HG02981 (cell line): ENCODE data around the gene PHLDB1.

Source experiments
- ATAC-seq: cut with Tn5 transposase; IDR thresholded peaks from one replicate; pipeline ENCODE4 v1.9.1; 2021; ENCODE audit warnings: mild to moderate bottlenecking, moderate library complexity; ENCODE audit not compliant: unreplicated experiment

The PHLDB1 gene

DNA sequence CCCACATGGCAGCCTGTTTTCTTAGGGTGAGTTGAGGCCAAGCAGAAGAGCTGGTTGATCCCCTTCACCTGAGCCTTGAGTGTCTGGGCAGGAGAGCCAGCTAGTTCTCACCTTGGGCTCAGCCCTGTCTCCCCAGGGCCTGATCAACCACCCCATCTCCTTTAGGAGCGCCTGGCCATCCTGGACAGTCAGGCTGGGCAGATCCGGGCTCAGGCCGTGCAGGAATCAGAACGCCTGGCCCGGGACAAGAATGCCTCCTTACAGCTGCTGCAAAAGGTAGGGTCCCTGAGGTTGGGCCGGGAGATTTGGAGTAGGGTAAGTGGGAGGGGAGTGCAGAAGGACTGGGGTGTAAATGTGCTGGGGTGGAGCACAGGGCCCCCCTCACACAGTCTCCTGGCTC is 31.3 kb downstream of the PHLDB1 start:
- ATAC-seq = no peak

- ATAC-seq = no peak
Observed at GRCh38 chr11:118639899-118640298, 32.5 kb downstream of the PHLDB1 start.

- ATAC-seq = no peak
Observed at GRCh38 chr11:118640332-118641154, 33.1 kb downstream of the PHLDB1 start.

- ATAC-seq = no peak
Observed at GRCh38 chr11:118641397-118642019, 34.1 kb downstream of the PHLDB1 start.

GRCh38 chr11:118643142-118643994 is 36.0 kb downstream of the PHLDB1 start:
- ATAC-seq = no peak

DNA sequence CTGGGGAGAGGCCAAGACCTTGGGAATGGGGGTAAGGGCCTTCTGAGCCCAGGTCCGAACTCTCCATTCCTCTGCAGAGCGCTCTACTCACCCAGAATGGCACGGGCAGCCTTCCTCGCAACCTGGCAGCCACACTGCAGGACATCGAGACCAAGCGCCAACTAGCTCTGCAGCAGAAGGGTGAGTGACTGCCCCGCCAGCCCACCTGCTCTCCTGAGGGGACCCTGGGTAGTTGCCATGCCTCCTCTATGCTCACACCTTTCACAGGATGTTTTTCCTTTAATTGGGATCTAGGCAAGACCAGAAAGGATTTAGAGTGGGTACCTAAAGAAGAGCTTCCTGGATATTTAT is 36.6 kb downstream of the PHLDB1 start:
- no peak for ATAC-seq

- no peak for ATAC-seq
Observed at GRCh38 chr11:118644496-118644895, 37.1 kb downstream of the PHLDB1 start.

GRCh38 chr11:118645066-118645715 is 37.8 kb downstream of the PHLDB1 start:
- ATAC-seq = no peak

DNA sequence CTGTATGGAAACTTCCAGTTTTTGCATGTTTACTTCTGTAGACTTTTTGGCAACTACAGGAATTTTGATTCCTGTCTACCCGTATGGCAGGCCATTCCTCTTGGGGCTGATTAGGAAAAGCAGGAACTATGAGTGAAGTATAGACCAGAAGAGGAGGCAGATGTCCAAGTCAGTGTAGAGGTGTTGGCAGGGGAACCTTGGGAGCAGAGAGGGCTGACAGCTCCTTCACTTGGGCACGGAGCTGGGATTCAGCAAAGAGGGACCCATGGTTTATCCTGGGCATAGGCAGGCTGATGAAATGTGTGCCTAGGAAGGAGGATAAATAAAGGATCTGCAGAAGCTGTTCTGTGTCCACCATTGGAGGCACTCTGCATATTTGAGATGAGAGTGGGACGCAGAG is 39.0 kb downstream of the PHLDB1 start:
- ATAC-seq = no peak

- ATAC-seq = no peak
Observed at GRCh38 chr11:118648291-118648690, 40.9 kb downstream of the PHLDB1 start.

GRCh38 chr11:118649941-118650340 is 42.5 kb downstream of the PHLDB1 start:
- no peak for ATAC-seq

DNA sequence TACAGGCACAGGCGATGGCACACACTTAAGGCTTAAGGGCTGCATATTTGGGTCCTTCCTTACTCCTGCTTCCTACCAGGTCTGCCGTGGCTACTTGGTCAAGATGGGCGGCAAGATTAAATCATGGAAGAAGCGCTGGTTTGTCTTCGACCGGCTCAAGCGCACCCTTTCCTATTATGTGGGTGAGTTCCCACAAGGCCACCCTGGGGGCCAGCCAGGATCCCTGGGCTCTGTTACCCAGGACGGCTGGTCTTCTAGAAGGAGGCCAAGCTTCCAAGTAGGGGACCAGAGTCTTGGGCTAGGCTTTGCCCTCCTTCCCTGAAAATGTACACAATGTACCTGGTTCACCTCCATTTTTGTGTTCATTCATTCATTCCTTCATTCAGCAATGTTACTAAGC is 43.0 kb downstream of the PHLDB1 start:
- ATAC-seq = no peak

DNA sequence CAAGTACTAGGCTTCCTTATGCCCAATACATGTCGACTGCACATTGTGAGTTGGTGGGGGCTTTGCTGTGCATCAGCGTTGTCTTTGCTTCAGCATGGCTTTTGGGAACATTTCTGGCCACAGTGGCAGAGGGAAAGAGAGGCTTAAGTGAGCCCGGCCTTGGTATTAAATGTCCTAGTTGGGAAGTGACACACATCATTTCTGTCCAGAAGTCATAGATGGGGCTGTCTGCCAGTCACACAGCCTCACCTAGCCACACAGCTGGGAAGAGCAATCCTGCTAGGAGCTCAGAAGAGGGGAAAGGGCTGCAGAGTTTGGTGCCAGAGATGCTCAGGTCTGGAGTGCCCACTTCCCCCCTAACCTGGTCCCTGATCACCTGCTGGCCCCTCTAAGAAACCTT is 44.4 kb downstream of the PHLDB1 start:
- no peak for ATAC-seq

- no peak for ATAC-seq
Observed at GRCh38 chr11:118652681-118653181, 45.3 kb downstream of the PHLDB1 start.

GRCh38 chr11:118653684-118654390 is 46.4 kb downstream of the PHLDB1 start:
- no peak for ATAC-seq

DNA sequence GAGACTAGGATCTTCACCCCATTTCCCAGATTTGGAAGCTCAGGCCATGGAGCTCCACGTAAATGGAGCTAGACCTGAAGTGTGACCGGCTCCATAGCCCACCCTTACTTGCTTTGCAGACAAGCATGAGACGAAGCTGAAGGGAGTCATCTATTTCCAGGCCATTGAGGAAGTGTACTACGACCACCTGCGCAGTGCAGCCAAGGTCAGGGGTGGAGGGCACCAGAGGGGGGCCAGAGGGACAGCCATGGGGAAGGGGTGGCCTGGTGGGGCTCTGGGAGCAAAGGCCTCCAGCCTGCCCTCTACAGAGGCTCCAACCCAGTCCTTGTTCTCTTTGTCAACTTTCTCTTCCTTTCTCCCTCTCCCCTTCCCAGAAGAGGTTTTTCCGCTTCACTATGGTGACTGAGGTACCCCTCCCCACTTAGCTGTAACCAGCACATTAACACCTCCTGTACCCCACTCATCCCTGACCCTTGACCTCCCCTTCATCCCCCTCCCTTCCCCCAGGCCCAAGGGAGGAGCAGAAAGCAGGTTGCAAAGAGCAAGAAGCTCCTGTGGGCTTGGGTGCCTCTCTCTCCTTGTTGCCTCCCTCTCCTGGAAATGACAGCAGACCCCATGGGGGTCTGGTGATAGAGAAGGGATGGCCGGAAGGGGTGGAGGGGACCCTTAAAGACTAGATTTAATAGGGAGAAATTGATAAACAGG is 48.2 kb downstream of the PHLDB1 start:
- no peak for ATAC-seq

DNA sequence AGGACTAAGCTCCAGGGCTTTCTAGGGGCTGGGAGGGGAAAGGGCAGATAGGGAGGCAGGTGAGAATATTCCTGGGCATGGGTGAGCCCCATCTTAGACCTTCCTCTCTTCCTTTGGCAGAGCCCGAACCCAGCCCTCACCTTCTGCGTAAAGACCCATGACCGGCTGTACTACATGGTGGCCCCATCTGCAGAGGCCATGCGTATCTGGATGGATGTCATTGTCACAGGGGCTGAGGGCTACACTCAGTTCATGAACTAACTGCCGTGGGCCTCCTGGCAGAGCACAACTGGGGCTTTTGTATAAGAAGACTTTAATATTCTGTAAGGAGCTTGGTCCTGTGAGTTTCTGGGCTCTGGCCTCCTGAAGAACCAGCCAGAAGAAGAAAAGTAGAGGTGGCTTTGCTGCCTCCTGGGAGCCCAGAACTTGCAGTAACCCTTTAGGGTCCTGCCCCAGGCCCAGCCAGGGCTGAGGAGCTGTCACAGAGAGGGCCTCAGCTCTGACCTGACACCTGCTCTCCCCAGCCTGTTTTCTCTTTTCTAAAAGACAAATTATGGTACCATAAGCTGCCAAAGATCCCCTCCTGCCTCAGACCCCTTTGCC is 49.2 kb downstream of the PHLDB1 start:
- no peak for ATAC-seq

DNA sequence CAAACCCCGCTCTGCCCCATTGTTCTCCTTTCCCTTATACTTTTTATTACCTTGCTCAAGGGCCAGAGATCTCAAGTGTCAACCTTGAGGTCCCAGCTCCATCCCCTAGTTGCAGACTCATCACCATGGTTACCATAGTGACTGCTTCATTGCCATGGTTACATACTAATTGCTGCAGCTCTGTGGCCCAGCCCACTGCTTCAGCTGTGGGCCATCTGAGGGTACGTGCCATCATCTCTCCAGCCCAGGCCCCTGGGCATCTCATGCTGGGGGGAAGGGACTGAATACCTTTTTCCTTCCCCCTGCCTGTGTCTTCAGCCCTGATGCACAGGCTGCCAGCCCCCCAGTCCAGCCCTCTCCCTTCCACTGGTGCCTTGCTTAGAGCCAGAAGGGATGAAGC is 49.8 kb downstream of the PHLDB1 start:
- ATAC-seq = no peak

- ATAC-seq = no peak
Observed at GRCh38 chr11:118657709-118658428, 50.5 kb downstream of the PHLDB1 start.
